Measurements from ENCODE around the gene ID4. TPM values are rescaled to one million over a fixed set of nuclear protein-coding genes. Genes with fewer than 3 reads are reported as not detected.

ID4 gene
- total RNA-seq, 2 experiments from 2014 or later, result 1.6 to 2.1 TPM

DNA sequence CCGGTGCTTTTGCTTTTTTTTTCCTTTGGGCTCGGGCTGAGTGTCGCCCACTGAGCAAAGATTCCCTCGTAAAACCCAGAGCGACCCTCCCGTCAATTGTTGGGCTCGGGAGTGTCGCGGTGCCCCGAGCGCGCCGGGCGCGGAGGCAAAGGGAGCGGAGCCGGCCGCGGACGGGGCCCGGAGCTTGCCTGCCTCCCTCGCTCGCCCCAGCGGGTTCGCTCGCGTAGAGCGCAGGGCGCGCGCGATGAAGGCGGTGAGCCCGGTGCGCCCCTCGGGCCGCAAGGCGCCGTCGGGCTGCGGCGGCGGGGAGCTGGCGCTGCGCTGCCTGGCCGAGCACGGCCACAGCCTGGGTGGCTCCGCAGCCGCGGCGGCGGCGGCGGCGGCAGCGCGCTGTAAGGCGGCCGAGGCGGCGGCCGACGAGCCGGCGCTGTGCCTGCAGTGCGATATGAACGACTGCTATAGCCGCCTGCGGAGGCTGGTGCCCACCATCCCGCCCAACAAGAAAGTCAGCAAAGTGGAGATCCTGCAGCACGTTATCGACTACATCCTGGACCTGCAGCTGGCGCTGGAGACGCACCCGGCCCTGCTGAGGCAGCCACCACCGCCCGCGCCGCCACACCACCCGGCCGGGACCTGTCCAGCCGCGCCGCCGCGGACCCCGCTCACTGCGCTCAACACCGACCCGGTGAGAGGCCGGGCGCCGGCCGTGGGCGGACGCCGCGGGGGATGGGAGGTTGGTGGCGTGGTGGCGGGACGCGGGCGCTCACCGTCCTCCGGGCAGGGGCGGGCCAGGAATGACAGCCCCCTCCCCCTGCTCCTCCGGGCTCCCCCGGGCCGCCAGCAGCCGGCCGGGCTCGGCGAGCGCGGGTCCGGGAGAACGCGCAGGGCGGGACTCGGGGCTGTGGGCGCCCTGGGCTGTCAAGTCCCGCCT lies 606 bp downstream of the ID4 start:
- H3K36me3 ChIP-seq (ENCODE audit: insufficient read depth, low read length), result no peaks in the 10 kb centered on the region
- ChIA-PET POLR2A (interaction anchor here (2.3 kb wide), 1 partner anchor 30 kb away, joined by 10 read pairs; no protein-coding TSS in a partner anchor), CTCF (ENCODE audit: unreplicated experiment) (no interaction called here)
- H3K4me2 ChIP-seq (ENCODE audit: low read length), result peak overlapping the region; percentile 80
- no peaks in the 10 kb centered on the region for H3K9me3 ChIP-seq (ENCODE audit: low read length)
- H2AFZ ChIP-seq (ENCODE audit: low read length), result peak overlapping the region; percentile 83; the same call in 1 of the 2 replicates
- TF ChIP-seq, protein P1, sequence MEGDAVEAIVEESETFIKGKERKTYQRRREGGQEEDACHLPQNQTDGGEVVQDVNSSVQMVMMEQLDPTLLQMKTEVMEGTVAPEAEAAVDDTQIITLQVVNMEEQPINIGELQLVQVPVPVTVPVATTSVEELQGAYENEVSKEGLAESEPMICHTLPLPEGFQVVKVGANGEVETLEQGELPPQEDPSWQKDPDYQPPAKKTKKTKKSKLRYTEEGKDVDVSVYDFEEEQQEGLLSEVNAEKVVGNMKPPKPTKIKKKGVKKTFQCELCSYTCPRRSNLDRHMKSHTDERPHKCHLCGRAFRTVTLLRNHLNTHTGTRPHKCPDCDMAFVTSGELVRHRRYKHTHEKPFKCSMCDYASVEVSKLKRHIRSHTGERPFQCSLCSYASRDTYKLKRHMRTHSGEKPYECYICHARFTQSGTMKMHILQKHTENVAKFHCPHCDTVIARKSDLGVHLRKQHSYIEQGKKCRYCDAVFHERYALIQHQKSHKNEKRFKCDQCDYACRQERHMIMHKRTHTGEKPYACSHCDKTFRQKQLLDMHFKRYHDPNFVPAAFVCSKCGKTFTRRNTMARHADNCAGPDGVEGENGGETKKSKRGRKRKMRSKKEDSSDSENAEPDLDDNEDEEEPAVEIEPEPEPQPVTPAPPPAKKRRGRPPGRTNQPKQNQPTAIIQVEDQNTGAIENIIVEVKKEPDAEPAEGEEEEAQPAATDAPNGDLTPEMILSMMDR (conservative IDR thresholded peaks at IDR 0.05; ENCODE audit: low read length), result 0 out of 2 replicates have a peak, but pooled peaks have one; percentile 8
- TF ChIP-seq EZH2phosphoT487 (IDR thresholded peaks at IDR 0.05; ENCODE audit: borderline replicate concordance, low read depth, low read length), result no peak
- H3K4me1 ChIP-seq (ENCODE audit: insufficient read depth, low read length, poor library complexity, severe bottlenecking), result peaks cover 49% of the 10 kb centered on the region
- H4K20me1 ChIP-seq (ENCODE audit: insufficient read depth, low read length), result no peaks in the 10 kb centered on the region
- intact Hi-C loops (cut with micrococcal nuclease; ENCODE audit: unreplicated experiment), result loop anchor here (2.0 to 10.0 kb wide), 4 partner anchors 241 to 1473 kb away; no protein-coding TSS in a partner anchor
- H3K9me2 ChIP-seq (ENCODE audit: insufficient read depth, low read length), result no peaks in the 10 kb centered on the region
- H3K79me2 ChIP-seq (ENCODE audit: insufficient read depth, low read depth, low read length), result peaks cover 25% of the 10 kb centered on the region; the same call in 1 of the 2 replicates
- peak; percentile 67 for DNase-seq (ENCODE audit: low spot score)
- peak overlapping the region; percentile 96 for H3K27ac ChIP-seq (ENCODE audit: low read depth, low read length, poor library complexity, severe bottlenecking)
- H3K4me3 ChIP-seq (ENCODE audit: low read depth, low read length, poor library complexity, severe bottlenecking), result peak overlapping the region; percentile 80
- no TSS peak for BruUV-seq (replicated peaks)

DNA sequence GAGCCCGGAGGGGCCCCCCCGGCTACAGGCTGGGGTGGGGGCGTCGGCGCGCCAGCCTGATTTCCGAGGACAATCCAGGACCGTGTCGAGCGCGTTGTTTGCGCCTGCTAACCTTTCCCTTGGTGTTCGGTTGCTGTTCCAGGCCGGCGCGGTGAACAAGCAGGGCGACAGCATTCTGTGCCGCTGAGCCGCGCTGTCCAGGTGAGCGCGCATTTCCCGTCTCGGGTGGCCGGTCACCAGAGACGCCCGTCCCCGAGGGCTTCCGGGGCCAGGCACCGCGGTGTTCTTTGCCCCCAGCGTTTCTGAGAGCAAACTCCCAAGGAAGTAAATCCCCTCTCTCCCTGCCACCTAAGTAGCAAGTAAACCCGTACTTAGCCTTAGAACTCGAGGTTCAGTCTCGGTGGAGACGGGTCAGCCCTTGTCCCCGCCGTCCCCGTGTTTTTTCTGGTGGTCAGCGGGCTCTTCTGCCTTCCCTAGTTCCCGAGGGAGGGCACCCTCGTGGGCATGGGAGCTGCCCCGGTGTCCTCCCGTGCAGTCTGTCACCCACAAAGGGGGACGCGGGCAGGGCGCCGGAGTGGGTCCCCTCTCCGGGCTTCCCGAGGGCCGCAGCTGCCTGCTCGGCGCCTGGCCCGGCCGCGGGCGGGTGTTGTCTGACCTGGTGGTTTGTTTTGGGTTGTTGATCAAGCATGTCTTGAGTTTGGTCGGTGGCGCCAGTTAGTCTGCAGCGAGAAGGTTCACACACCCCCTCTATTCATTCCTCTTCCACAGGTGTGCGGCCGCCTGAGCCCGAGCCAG lies 1.5 kb downstream of the ID4 start:
- Histone ChIP-seq H3K9me2 (ENCODE audit: insufficient read depth, low read length) (no peaks in the 10 kb centered on the region), H3K79me2 (ENCODE audit: insufficient read depth, low read depth, low read length) (peaks cover 25% of the 10 kb centered on the region; the same call in 1 of the 2 replicates), H2AFZ (ENCODE audit: low read length) (peak overlapping the region; percentile 83; the same call in 1 of the 2 replicates), H3K4me2 (ENCODE audit: low read length) (peak overlapping the region; percentile 80), H3K9me3 (ENCODE audit: low read length) (no peaks in the 10 kb centered on the region), H4K20me1 (ENCODE audit: insufficient read depth, low read length) (no peaks in the 10 kb centered on the region), H3K27ac (ENCODE audit: low read depth, low read length, poor library complexity, severe bottlenecking) (peak overlapping the region; percentile 96), H3K4me1 (ENCODE audit: insufficient read depth, low read length, poor library complexity, severe bottlenecking) (peaks cover 58% of the 10 kb centered on the region), H3K4me3 (ENCODE audit: low read depth, low read length, poor library complexity, severe bottlenecking) (peak overlapping the region; percentile 80), H3K36me3 (ENCODE audit: insufficient read depth, low read length) (no peaks in the 10 kb centered on the region)
- TF ChIP-seq, protein P1 (conservative IDR thresholded peaks at IDR 0.05; ENCODE audit: low read length), result no peak
- TF ChIP-seq EZH2phosphoT487 (IDR thresholded peaks at IDR 0.05; ENCODE audit: borderline replicate concordance, low read depth, low read length), result no peak
- ChIA-PET CTCF (ENCODE audit: unreplicated experiment) (no interaction called here), POLR2A (interaction anchor here (0.9 to 2.5 kb wide), 6 partner anchors 9 to 240 kb away, joined by 3 to 39 read pairs (median 4); no protein-coding TSS in a partner anchor)
- peak; percentile 92 for DNase-seq (ENCODE audit: low spot score)
- BruUV-seq (replicated peaks), result no TSS peak
- intact Hi-C loops (cut with micrococcal nuclease; ENCODE audit: unreplicated experiment), result loop anchor here (1.0 to 10.0 kb wide), 5 partner anchors 36 to 1474 kb away; no protein-coding TSS in a partner anchor
